HG03457 (cell line): ENCODE measurements around the gene PCSK1.

ENCODE experiments used
- ATAC-seq: cut with Tn5 transposase; IDR thresholded peaks from one replicate; pipeline ENCODE4 v1.9.1; 2021; ENCODE audit warnings: moderate number of reproducible peaks; ENCODE audit not compliant: unreplicated experiment

The PCSK1 gene

GRCh38 chr5:96433066-96433447 is at the start of gene PCSK1:
Gene PCSK1, minus strand, starts transcription at chr5:96433248. Its CDS starts 206 bp downstream, at chr5:96433042.
- ATAC-seq, result no peak

DNA sequence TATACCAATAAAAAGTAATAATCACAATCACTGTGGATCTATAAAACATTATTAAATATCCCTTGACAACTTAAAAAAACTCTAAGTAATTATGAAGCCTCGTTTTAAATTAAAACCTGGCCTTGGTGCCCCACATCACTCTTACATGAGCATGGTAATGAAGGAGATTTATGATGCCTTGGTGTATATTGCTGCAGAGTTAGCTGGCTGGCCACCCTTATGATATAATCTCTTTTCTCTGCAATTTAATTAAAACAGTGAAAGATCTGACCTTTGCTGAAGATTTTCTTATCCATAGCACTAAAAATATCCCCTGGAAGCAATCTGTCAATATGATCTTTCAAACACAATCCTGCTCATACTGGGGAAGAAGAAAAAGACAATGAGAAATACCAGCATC is 48.8 kb upstream of the PCSK1 start:
- no peak for ATAC-seq

DNA sequence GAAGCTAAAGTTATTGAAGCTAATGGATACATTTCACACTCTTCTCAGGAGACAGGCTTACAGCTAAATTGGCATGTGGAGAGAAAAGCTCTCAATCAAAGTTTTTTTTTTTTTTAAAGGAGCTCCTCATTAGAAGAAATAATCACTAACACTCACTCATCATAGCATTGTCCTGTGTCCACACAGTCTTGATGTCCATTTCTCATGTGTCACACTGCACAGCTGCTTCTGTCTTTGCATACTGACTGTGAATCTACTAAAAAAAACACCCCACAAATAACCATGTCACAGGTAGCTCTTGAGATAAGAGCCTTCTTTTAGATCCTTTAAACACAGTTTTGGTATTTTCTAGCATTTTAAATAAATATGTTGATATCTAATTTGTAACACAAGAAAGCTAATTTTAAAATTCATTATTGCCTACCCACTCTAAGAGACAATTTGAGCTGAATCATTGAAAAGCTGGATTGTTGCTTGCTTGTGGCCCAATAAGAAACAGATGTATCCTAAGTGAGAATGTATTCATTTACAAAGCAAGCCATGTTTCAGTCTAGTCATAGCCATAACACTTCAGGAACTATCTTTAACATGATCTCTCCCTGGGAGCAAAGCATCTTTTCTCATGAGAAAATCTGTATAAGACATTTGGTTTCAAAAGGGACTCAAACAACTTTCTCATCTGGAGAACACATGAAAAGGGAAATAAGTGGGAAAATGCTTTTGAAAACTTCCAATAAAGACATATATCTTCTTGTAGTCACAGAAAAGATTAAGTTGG is 48.1 kb upstream of the PCSK1 start:
- ATAC-seq, result no peak

- ATAC-seq, result no peak
These were observed 45.9 kb upstream of the PCSK1 start for GRCh38 chr5:96478983-96479382.

- no peak for ATAC-seq
These were observed 43.6 kb upstream of the PCSK1 start for GRCh38 chr5:96476654-96477053.

DNA sequence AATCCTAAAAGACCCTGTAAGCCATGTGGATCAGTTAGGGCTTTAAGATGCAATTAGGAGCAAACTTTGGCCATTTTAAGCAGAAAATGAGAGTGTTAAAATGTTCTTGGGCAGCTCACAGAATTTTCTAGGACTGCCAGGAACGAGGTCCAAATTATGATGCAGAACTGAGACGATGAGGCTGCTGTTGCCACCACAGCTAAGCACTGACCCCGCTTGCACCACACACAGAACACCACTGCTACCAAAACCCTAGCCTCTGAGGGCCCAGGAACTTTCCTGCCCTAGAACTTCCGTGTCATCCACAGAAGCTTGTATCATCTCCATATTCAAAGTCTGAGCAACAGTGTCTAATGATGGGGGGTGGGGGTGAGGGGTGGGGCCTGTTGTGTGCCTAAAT is 41.0 kb upstream of the PCSK1 start:
- no peak for ATAC-seq

GRCh38 chr5:96473155-96473554 is 40.1 kb upstream of the PCSK1 start:
- no peak for ATAC-seq

GRCh38 chr5:96470785-96471184 is 37.7 kb upstream of the PCSK1 start:
- no peak for ATAC-seq

DNA sequence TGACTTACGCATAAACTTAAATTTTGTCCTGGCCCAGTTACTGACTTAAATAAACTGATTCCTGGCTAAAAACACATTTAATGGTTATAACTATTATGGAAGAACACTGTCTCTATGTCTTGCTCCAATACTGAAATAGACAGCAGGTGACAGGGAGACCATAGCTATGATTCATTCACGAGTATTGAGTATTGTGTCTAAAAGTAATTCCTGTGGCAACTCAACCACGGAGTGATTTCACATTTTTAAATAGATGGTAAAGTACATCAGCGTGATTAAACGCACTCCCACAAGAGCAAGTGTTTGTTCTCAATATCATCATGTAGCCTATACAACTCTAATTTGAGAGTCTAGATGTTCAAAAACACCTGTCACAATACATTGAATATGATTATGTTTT is 35.9 kb upstream of the PCSK1 start:
- no peak for ATAC-seq

GRCh38 chr5:96463091-96463490 is 30.0 kb upstream of the PCSK1 start:
- no peak for ATAC-seq

DNA sequence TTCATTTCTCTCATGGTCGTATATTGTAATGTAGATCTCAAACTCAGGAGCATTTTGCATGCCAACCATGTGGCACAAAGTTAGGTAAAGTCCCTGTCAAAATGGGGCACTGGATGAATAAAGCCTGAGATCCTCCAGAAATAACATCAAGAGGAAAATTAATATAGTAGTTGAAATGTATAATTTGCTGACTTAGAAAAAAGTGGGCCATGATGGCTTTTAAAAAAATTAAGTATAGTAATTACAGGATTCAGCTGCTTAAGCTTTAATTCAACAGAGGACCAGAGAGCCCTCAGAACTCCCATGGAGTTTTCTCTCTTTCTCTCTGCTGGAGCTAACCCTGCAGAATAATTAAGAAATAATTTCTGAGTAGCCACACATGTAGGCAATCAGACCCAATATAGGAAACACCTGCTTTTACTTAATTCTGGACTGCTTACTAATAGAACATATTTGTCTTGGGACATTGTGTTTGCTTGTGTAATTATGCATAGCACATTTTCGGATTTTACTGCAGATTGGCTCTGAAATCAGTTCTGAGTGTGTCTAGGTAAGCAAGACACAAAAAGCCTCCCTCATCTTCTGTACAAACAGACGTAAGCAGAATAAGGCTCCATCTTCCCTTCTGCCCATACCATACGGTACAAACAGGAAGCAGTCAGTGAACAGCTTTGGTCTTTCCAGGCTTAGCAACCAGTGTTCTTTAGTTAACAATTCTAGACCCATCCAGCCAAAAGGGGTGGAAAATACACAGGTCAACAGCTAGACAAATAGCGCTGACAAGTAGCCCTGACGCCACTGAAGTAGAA is 26.5 kb upstream of the PCSK1 start:
- no peak for ATAC-seq

DNA sequence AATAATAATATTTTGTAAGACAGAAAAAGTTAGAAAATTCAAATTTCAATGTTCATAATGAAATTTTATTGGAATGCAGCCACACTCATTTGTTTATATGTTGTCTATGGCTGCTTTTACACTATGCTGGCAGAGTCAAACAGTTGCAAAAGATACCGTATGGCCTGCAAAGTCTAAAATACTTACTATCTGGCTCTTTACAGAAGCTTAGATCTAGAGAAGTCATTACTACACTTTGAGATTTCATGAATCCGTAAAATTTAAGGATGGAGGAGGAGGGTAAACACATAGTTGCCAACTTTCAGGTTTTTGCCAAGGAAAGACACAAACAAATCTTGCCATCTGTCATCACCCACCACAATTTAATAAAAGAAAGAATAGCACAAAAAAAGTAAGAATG is 25.1 kb upstream of the PCSK1 start:
- ATAC-seq, result no peak

DNA sequence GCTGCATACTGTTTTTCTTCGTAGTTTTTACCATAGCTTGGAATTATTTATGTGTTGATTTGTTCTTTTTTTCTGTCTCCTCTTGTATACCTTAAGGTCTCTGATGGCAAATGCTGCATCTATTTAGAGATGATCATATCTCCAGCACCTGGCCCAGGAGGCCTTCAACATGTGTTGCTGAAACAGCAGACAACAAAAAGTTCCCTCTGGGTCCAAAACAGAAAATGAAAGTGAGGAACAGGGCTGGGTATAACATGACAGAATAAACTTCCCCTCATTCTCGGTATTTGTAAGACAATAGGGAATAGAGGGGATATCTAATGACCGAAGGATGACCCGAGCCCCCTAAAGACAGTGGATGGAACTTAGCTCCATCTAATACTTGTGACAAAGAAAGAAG is 22.7 kb upstream of the PCSK1 start:
- no peak for ATAC-seq

DNA sequence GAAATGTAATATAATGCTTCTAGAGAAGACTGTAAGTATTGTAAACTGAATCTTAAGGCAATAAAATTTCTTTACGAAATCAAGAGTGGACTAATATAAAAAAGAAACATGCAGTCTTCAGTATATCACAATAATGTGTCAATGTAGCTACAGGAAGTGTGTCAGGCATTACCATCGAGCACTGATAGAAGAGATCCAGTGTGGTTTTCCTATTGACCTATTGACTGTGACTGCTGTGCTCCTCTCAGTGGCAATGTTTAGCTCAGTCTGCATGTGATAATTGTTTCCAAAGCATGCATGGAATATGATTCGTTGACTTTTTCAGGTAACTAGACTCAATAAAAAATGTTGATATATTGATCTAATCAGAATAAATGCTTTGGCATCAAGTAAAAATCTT is 20.3 kb upstream of the PCSK1 start:
- no peak for ATAC-seq

DNA sequence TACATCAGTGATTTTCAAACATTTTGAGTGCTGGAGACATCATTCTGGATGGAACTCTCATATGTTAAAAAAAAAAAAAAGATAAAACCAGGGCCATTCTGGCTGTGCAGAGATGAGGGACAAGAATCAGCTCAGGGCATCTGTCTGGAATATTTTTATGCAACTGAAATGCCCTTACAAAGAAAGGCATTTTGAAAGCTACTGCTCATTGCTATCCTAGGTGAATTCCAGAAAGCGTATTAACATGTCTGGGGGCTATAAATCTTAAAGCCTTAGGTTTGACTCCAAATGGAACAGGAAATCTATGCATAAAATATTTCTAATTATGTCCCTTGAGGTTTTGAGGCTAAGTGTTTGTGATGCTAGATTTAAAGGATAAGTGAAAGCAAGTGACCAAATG is 14.9 kb upstream of the PCSK1 start:
- ATAC-seq, result no peak

- peak; percentile 12 for ATAC-seq
These were observed 7.1 kb upstream of the PCSK1 start for GRCh38 chr5:96440185-96440538.

DNA sequence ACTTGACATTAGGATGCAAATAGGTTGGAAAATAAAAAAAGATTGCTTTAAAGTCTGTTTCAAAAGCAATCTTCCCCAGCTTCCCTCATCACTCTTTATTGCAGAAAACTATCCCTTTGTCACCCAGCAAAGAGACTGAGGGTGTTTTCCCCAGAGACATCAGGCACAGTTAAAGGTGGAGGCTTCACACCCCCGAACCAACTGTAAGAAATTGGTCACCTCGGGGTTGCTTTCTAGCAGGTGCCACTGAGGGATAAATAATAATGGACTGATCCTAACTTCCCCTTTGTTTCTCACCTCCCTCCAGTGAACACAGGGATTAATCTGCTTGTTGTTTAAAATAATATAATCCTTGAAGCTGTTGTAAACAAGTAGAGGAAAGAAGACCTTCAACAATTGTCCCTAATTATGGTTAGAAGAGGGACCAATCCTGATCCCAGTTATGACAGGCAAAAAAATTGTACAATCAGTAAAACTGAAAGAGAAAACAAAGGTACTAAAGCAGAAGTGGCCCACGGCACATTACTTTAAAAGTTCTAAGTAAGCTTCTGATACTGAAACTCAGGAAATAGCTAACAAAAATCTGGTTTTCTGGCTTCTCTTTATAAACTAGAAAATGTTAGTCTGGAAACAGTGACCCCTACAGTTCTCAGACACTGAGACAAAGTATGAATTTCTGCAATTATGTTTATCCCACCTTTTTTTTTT is 6.6 kb upstream of the PCSK1 start:
- ATAC-seq, result peak; percentile 85

GRCh38 chr5:96434201-96434645 is 1.2 kb upstream of the PCSK1 start:
- ATAC-seq, result no peak

- ATAC-seq, result no peak
These were observed 607 bp downstream of the PCSK1 start for GRCh38 chr5:96432216-96433065.

DNA sequence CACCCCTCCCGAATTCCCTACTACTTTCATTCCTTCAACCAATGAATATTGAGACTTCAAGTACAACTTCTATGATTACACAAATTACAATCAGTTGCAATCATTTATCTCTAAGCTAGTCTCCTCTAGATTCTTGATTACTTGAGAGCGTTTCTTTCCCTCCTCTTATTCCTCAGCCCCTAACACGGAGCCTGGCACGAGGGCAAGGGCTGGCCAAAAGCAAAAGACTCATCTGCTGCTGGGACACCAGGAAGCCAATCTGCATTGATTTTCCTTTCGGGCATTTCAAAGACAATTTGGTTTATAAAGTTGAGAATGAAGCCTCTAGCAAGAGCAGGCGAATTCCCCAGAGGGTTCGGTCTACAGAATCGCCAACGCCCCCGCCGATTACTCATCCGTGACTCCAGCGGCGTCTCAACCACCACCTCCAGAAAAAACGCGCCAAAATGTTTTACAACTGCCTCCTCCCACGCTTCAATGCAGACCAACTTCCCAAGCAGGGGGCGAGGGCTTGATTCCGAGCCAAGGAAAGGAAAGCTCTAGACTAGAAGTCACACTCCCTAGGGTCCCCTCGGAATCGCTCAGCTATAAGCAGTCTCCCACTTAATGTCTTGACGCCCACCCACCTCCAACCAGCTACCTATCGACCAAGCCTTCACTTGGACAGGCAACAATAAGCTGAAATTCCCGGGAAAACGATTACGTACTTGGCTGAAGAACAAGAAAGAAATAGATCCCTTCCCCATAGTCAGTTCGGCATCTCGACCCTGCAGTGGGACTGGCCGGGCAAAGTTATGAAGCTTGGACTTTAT is 1.5 kb downstream of the PCSK1 start:
- no peak for ATAC-seq
